Smooth muscle cell (in vitro differentiated cells): ENCODE measurements around the gene CDC42SE2. TPM values are rescaled to one million over a fixed set of nuclear protein-coding genes. Genes with fewer than 3 reads are reported as not detected.

Experiments
- DNase-seq: peaks from one replicate; lab custom pipeline; 2025; ENCODE audit not compliant: unreplicated experiment; lab: John Stamatoyannopoulos, UW
- H2AFZ ChIP-seq: fragments of 200-600 bp; sonication (generic); 2 replicates; pipeline ENCODE4 v1.6.0; 2016; ENCODE audit warnings: antibody characterized with exemption, low read depth, mild to moderate bottlenecking
- H3F3A ChIP-seq: fragments of 200-600 bp; sonication (generic); 2 replicates; pipeline ENCODE4 v1.6.0; 2017; ENCODE audit warnings: antibody characterized with exemption, low read depth
- H3K27ac ChIP-seq: fragments of 200-600 bp; sonication (generic); 2 replicates; pipeline ENCODE4 v1.5.1; 2016; ENCODE audit warnings: low read depth, mild to moderate bottlenecking
- H3K27me3 ChIP-seq: fragments of 200-600 bp; sonication (generic); 2 replicates; pipeline ENCODE4 v1.6.1; 2016; ENCODE audit warnings: low read depth, mild to moderate bottlenecking
- H3K36me3 ChIP-seq: fragments of 200-600 bp; sonication (generic); 2 replicates; pipeline ENCODE4 v1.5.1; 2016; ENCODE audit warnings: low read depth
- H3K4me1 ChIP-seq: fragments of 200-600 bp; sonication (generic); 2 replicates; pipeline ENCODE4 v1.5.1; 2016; ENCODE audit warnings: low read depth
- H3K4me2 ChIP-seq: fragments of 200-600 bp; sonication (generic); 2 replicates; pipeline ENCODE4 v1.6.0; 2016; ENCODE audit warnings: mild to moderate bottlenecking
- H3K4me3 ChIP-seq: fragments of 200-600 bp; sonication (generic); 2 replicates; pipeline ENCODE4 v1.5.1; 2016; ENCODE audit warnings: mild to moderate bottlenecking
- H3K79me2 ChIP-seq: fragments of 200-600 bp; sonication (generic); 2 replicates; pipeline ENCODE4 v1.6.0; 2016; ENCODE audit warnings: low read depth, mild to moderate bottlenecking
- H3K9ac ChIP-seq: fragments of 200-600 bp; sonication (generic); 2 replicates; pipeline ENCODE4 v1.6.0; 2016; ENCODE audit warnings: low read depth
- H3K9me3 ChIP-seq: fragments of 200-600 bp; sonication (generic); replicated peaks from 2 replicates; pipeline ENCODE4 v1.5.1; 2016; ENCODE audit warnings: low read depth
- H4K20me1 ChIP-seq: fragments of 200-600 bp; sonication (generic); 2 replicates; pipeline ENCODE4 v1.6.0; 2016; ENCODE audit warnings: low read depth
- CTCF ChIP-seq: fragments of 200-600 bp; sonication (generic); IDR thresholded peaks from 2 replicates; pipeline ENCODE4 v1.5.1; 2017; ENCODE audit warnings: borderline replicate concordance, mild to moderate bottlenecking, antibody characterized with exemption; ENCODE audit not compliant: insufficient read depth, poor library complexity, severe bottlenecking
- WGBS: methylation state at CpG from one replicate; pipeline ENCODE4 v1.1.7; 2016; ENCODE audit warnings: low lambda C conversion rate; 5-methylcytosine and 5-hydroxymethylcytosine counted together
- polyA plus RNA-seq: library from polyadenylated mRNA; unstranded; fragments of >200 nt; fragmentation: Nextera tagmentation; extraction: Ambion mirVana; gene quantifications from 2 replicates; pipeline ENCODE4 v1.2.1, GENCODE V29; 2016
- total RNA-seq: library from RNA; depleted of rRNA; stranded (reverse); fragments of >200 nt; gene quantifications from 2 replicates; pipeline ENCODE4 v1.2.3, GENCODE V29; 2014

CDC42SE2 gene
- total and polyA plus RNA-seq, 2 experiments from 2014 or later = 12.6 to 24.0 TPM

- Histone ChIP-seq H2AFZ (no peak overlapping the region), H3K9ac (no peak overlapping the region), H3K36me3 (no peaks in the 10 kb centered on the region), H3F3A (no peaks in the 10 kb centered on the region), H3K4me3 (no peak overlapping the region), H3K4me2 (no peak overlapping the region), H3K4me1 (no peaks in the 10 kb centered on the region), H3K79me2 (peaks cover 25% of the 10 kb centered on the region), H3K9me3 (no peaks in the 10 kb centered on the region), H3K27me3 (no peaks in the 10 kb centered on the region), H4K20me1 (peaks cover 41% of the 10 kb centered on the region), H3K27ac (no peak overlapping the region)
- no peak for DNase-seq
- TF ChIP-seq CTCF = no peak
- WGBS = 93% methylated on average over 2 of the region's 2 CpGs
Measured at GRCh38 chr5:131381777-131382176, 117.9 kb downstream of the CDC42SE2 start.

- no peaks in the 10 kb centered on the region for H3K36me3 ChIP-seq
- no peak overlapping the region for H3K27ac ChIP-seq
- 56% methylated on average over 3 of the region's 3 CpGs for WGBS
- H3K9ac ChIP-seq = no peak overlapping the region
- peaks cover 38% of the 10 kb centered on the region for H4K20me1 ChIP-seq
- H3K4me2 ChIP-seq = no peak overlapping the region
- H3K27me3 ChIP-seq = no peaks in the 10 kb centered on the region
- no peaks in the 10 kb centered on the region for H3K9me3 ChIP-seq
- H3K4me3 ChIP-seq = no peak overlapping the region
- no peaks in the 10 kb centered on the region for H3K4me1 ChIP-seq
- DNase-seq = no peak
- H3F3A ChIP-seq = no peaks in the 10 kb centered on the region
- no peak overlapping the region for H2AFZ ChIP-seq
- TF ChIP-seq CTCF = peak; percentile 37
- H3K79me2 ChIP-seq = peaks cover 19% of the 10 kb centered on the region
Measured at GRCh38 chr5:131382407-131383395, 118.8 kb downstream of the CDC42SE2 start.

GRCh38 chr5:131384173-131384572 is 120.3 kb downstream of the CDC42SE2 start:
- Histone ChIP-seq H3K9me3 (no peaks in the 10 kb centered on the region), H3K27ac (no peak overlapping the region), H3K4me2 (no peak overlapping the region), H3F3A (no peaks in the 10 kb centered on the region), H3K9ac (no peak overlapping the region), H4K20me1 (peaks cover 36% of the 10 kb centered on the region), H3K4me3 (no peak overlapping the region), H3K36me3 (no peaks in the 10 kb centered on the region), H3K79me2 (peaks cover 16% of the 10 kb centered on the region), H3K4me1 (no peaks in the 10 kb centered on the region), H2AFZ (no peak overlapping the region), H3K27me3 (no peaks in the 10 kb centered on the region)
- no peak for DNase-seq
- 63% methylated on average over 6 of the region's 6 CpGs for WGBS
- TF ChIP-seq CTCF = no peak
